ENCODE measurements around the gene MGAT2. TPM values are rescaled to one million over a fixed set of nuclear protein-coding genes. Genes with fewer than 3 reads are reported as not detected.

MGAT2 gene
- total and polyA plus RNA-seq, 9 of the 15 experiments (the other 6 are each of a cell fraction or from before 2014, with no cell fraction given), result 0.03 to 33.3 (median 24.6) TPM; not detected in 1

DNA sequence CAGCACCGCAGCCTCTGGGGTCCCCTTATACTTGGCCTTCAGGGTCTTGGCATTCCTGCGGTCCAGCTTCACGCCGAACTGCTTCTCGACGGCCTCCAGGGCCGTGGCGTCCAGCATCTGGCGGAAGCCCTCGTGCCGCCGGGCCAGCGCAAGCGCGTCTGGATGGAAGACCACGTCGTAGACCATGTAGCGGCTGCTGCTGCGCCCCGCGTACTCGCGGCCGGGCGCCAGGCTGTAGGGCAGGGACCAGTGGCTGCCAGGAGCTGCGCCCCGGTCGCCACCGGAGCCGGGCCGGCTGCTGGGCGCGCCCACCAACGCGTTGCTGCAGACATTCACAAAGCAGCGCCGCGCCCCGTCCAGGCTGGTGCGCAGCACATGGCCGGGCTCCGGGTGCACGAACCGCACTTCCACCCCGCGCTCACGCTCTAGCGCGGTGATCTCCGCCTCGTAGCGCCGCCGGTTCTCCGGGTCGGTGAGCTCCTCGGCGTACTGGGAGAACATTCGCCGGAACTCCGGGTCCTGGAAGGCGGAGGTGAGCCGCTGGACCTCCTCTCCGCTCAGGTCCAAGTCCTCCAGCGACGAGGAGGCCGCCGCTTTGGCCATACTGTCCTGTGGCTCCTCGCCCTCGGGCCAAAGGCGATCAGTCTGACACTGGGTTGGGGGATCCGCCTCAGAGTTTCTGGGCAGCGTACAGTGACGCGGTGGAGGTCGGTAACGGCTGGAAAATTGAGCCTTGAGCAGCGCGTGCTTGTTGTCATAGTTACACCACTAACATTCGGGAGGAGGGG lies 14.1 kb downstream of the MGAT2 start, which contains the start of gene DNAAF2 (continued):
- TF ChIP-seq CEBPZ (IDR thresholded peaks at IDR 0.05; ENCODE audit: borderline replicate concordance, low read depth, low read length) (no peak), CBX1 (IDR thresholded peaks at IDR 0.05; ENCODE audit: low read depth) (no peak; the same call in 1 of the 2 replicates), LCOR (CRISPR knock-in tag; IDR thresholded peaks at IDR 0.05) (peak; percentile 46; the same call in 1 of the 2 replicates), ZNF140 (CRISPR knock-in tag; IDR thresholded peaks at IDR 0.05) (no peak), ZNF778 (CRISPR knock-in tag; IDR thresholded peaks at IDR 0.05) (no peak), HINFP (tag; conservative IDR thresholded peaks at IDR 0.05; ENCODE audit: low read depth) (no peak), TAF9B (IDR thresholded peaks at IDR 0.05; ENCODE audit: partially characterized antibody) (no peak), ZNF146 (CRISPR knock-in tag; IDR thresholded peaks at IDR 0.05; ENCODE audit: unreplicated experiment) (no peak)
- TF ChIP-seq, protein P1, sequence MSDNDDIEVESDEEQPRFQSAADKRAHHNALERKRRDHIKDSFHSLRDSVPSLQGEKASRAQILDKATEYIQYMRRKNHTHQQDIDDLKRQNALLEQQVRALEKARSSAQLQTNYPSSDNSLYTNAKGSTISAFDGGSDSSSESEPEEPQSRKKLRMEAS (CRISPR knock-in tag; IDR thresholded peaks at IDR 0.05), result peak; percentile 65

Measured in K562 (cell line).